Measurements from ENCODE around the gene TIMP4.

DNA sequence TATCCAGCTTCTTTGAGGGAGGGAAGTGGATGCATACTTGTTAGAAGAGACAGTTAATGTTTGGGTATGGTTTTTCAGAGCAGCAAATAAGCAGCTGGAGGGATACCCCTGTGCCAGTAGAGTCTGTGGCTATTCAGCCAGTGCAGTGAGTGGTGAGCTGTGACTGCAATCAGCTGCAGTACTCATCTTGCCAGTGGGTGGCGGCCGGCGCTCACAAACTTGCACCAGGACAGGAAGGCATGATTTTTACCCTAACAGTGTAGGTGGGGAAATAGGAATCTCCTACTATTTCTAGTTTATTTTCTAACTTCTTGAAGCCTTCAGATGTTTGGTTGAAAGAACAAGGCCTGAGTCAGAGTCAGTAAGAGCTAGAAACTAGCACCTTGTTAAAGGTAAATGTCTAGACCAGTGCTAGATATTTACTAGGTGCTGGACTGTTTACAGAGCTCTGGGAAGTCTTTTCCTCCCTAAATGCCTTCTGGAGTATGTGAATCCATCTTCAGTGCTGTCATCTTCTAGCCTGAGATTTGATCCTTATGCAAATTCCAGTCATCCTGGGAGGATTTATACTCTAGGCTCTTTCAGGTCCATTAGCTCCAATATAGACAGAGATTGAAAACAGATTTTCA is 23.6 kb downstream of the TIMP4 start:
- TF ChIP-seq POLR2A (IDR thresholded peaks at IDR 0.05; ENCODE audit: low read length) (no peak), GATA1 (IDR thresholded peaks at IDR 0.05; ENCODE audit: low read depth, low read length) (no peak)
